H9 (cell line): ENCODE results near the gene PARP16. TPM values are rescaled to one million over a fixed set of nuclear protein-coding genes. Genes with fewer than 3 reads are reported as not detected.

ENCODE experiments used
- DNase-seq: peaks from one replicate; pipeline ENCODE4 v3.0.0-alpha.2; 2017
- H2AFZ ChIP-seq: one replicate; pipeline ENCODE4 v1.6.1; 2013; ENCODE audit warnings: mild to moderate bottlenecking, low read length, control low read depth, moderate library complexity
- H2AK5ac ChIP-seq: 2 replicates; pipeline ENCODE4 v1.6.1; 2013; ENCODE audit warnings: low read length, control low read depth, mixed read lengths; ENCODE audit not compliant: insufficient read length
- H2BK120ac ChIP-seq: one replicate; pipeline ENCODE4 v1.6.1; 2013; ENCODE audit warnings: low read depth, mild to moderate bottlenecking, low read length, control low read depth, inconsistent platforms; ENCODE audit not compliant: poor library complexity, severe bottlenecking
- H2BK12ac ChIP-seq: 2 replicates; pipeline ENCODE4 v1.6.1; 2013; ENCODE audit warnings: low read length, control low read depth, mixed read lengths, low read depth; ENCODE audit not compliant: insufficient read length
- H2BK15ac ChIP-seq: 2 replicates; pipeline ENCODE4 v1.6.1; 2013; ENCODE audit warnings: low read depth, low read length, control low read depth
- H2BK20ac ChIP-seq: one replicate; pipeline ENCODE4 v1.6.1; 2013; ENCODE audit warnings: low read depth, mild to moderate bottlenecking, low read length, control low read depth, inconsistent platforms; ENCODE audit not compliant: poor library complexity, severe bottlenecking
- H2BK5ac ChIP-seq: 2 replicates; pipeline ENCODE4 v1.6.1; 2013; ENCODE audit warnings: low read length, control low read depth, mixed read lengths; ENCODE audit not compliant: insufficient read length
- H3K14ac ChIP-seq: 2 replicates; pipeline ENCODE4 v1.6.1; 2013; ENCODE audit warnings: low read length, control low read depth; ENCODE audit not compliant: insufficient read depth
- H3K18ac ChIP-seq: 2 replicates; pipeline ENCODE4 v1.6.1; 2013; ENCODE audit warnings: low read depth, mild to moderate bottlenecking, mixed read lengths, low read length, control low read depth; ENCODE audit not compliant: insufficient read length
- H3K23ac ChIP-seq: 2 replicates; pipeline ENCODE4 v1.6.1; 2013; ENCODE audit warnings: low read length, control low read depth, mixed read lengths, low read depth; ENCODE audit not compliant: insufficient read length
- H3K23me2 ChIP-seq: 2 replicates; pipeline ENCODE4 v1.6.1; 2013; ENCODE audit warnings: low read depth, mild to moderate bottlenecking, mixed read lengths, low read length, control low read depth; ENCODE audit not compliant: insufficient read length, poor library complexity, severe bottlenecking
- H3K27ac ChIP-seq: 2 replicates; pipeline ENCODE4 v1.5.1; 2013; ENCODE audit warnings: low read length, control low read depth, mixed read lengths, low read depth; ENCODE audit not compliant: insufficient read length
- H3K27me3 ChIP-seq: 2 replicates; pipeline ENCODE4 v1.6.1; 2013; ENCODE audit warnings: low read length, control low read depth, inconsistent platforms; ENCODE audit not compliant: insufficient read depth
- H3K4ac ChIP-seq: 2 replicates; pipeline ENCODE4 v1.6.1; 2013; ENCODE audit warnings: low read depth, mild to moderate bottlenecking, control low read depth, inconsistent platforms, low read length, moderate library complexity
- H3K4me1 ChIP-seq: 2 replicates; pipeline ENCODE4 v1.6.1; 2013; ENCODE audit warnings: low read length, control low read depth, inconsistent platforms; ENCODE audit not compliant: insufficient read depth
- H3K4me2 ChIP-seq: 2 replicates; pipeline ENCODE4 v1.6.1; 2013; ENCODE audit warnings: low read length, control low read depth, mixed read lengths; ENCODE audit not compliant: insufficient read length, insufficient read depth
- H3K56ac ChIP-seq: 2 replicates; pipeline ENCODE4 v1.6.1; 2013; ENCODE audit warnings: low read depth, mild to moderate bottlenecking, mixed read lengths, low read length, control low read depth; ENCODE audit not compliant: insufficient read length
- H3K79me1 ChIP-seq: 2 replicates; pipeline ENCODE4 v1.6.1; 2013; ENCODE audit warnings: low read depth, mild to moderate bottlenecking, moderate library complexity, low read length, control low read depth, inconsistent platforms; ENCODE audit not compliant: insufficient read depth, poor library complexity, severe bottlenecking
- H3K79me2 ChIP-seq: 2 replicates; pipeline ENCODE4 v1.6.1; 2013; ENCODE audit warnings: low read length, control low read depth, inconsistent platforms; ENCODE audit not compliant: insufficient read depth
- H3K9ac ChIP-seq: 2 replicates; pipeline ENCODE4 v1.6.1; 2013; ENCODE audit warnings: low read length, control low read depth, mixed read lengths; ENCODE audit not compliant: insufficient read length; ENCODE audit errors: extremely low read depth
- H3K9me3 ChIP-seq: one replicate; pipeline ENCODE4 v1.6.1; 2013; ENCODE audit warnings: low read depth, low read length, inconsistent platforms; ENCODE audit not compliant: control insufficient read depth
- H3T11ph ChIP-seq: one replicate; pipeline ENCODE4 v1.6.1; 2013; ENCODE audit warnings: mild to moderate bottlenecking, low read length, control low read depth, inconsistent platforms
- H4K20me1 ChIP-seq: one replicate; pipeline ENCODE4 v1.6.1; 2013; ENCODE audit not compliant: control insufficient read depth, insufficient read length, insufficient read depth
- H4K5ac ChIP-seq: 2 replicates; pipeline ENCODE4 v1.6.1; 2013; ENCODE audit warnings: low read depth, mild to moderate bottlenecking, mixed read lengths, low read length, control low read depth; ENCODE audit not compliant: insufficient read length
- H4K8ac ChIP-seq: replicated peaks from 2 replicates; pipeline ENCODE4 v1.6.1; 2013; ENCODE audit warnings: low read length, control low read depth, mixed read lengths, low read depth; ENCODE audit not compliant: insufficient read length
- H4K91ac ChIP-seq: 2 replicates; pipeline ENCODE4 v1.6.1; 2013; ENCODE audit warnings: low read depth, mild to moderate bottlenecking, moderate library complexity, mixed read lengths, low read length, control low read depth; ENCODE audit not compliant: insufficient read length
- H3K27ac Mint-ChIP-seq, 3 experiments: 2 replicates in 2 of 3; 3 replicates in 1 of 3; pipeline ENCODE4 v1.8.0; 2020 to 2021; ENCODE audit warnings: mixed read lengths in 3 of 3, mild to moderate bottlenecking in 1 of 3, moderate library complexity in 1 of 3
- H3K27me3 Mint-ChIP-seq: 2 replicates; pipeline ENCODE4 v1.8.0; 2021; ENCODE audit warnings: low read depth, mild to moderate bottlenecking, moderate library complexity, mixed read lengths
- H3K36me3 Mint-ChIP-seq, 3 experiments: 2 replicates in 2 of 3; 3 replicates in 1 of 3; pipeline ENCODE4 v1.8.0; 2020 to 2021; ENCODE audit warnings: low read depth in 3 of 3, mixed read lengths in 3 of 3; ENCODE audit not compliant: insufficient read depth in 1 of 3
- H3K4me1 Mint-ChIP-seq, 2 experiments: 2 replicates each; pipeline ENCODE4 v1.8.0; 2020; ENCODE audit warnings: mixed read lengths in 2 of 2
- H3K4me3 Mint-ChIP-seq, 2 experiments: 2 replicates in 1 of 2; 3 replicates in 1 of 2; pipeline ENCODE4 v1.8.0; 2020 to 2021; ENCODE audit warnings: mild to moderate bottlenecking in 2 of 2, mixed read lengths in 2 of 2, moderate library complexity in 1 of 2
- H3K9me3 Mint-ChIP-seq, 2 experiments: 2 replicates in 1 of 2; 3 replicates in 1 of 2; pipeline ENCODE4 v1.8.0; 2020; ENCODE audit warnings: mild to moderate bottlenecking in 2 of 2, mixed read lengths in 2 of 2, moderate library complexity in 1 of 2
- WGBS: extraction: QIAGEN DNeasy Blood & Tissue Kit; methylation state at CpG from one replicate; pipeline ENCODE4 v1.1.7; 2013; ENCODE audit warnings: missing lambda C conversion rate, low lambda C conversion rate, mixed read lengths; ENCODE audit not compliant: insufficient read length; ENCODE audit errors: extremely low coverage; 5-methylcytosine and 5-hydroxymethylcytosine counted together
- total RNA-seq: library from RNA; stranded (reverse); gene quantifications from 2 replicates; pipeline ENCODE4 v1.2.1, GENCODE V29; 2021
- TF ChIP-seq, protein P1 (sequence below): fragments of 200-600 bp; sonication (generic); conservative IDR thresholded peaks from 3 replicates; pipeline ENCODE4 v1.8.0; 2021; ENCODE audit warnings: antibody characterized with exemption, mild to moderate bottlenecking

Gene PARP16
- total RNA-seq, 1 experiment from 2014 or later, result 3.9 TPM

DNA sequence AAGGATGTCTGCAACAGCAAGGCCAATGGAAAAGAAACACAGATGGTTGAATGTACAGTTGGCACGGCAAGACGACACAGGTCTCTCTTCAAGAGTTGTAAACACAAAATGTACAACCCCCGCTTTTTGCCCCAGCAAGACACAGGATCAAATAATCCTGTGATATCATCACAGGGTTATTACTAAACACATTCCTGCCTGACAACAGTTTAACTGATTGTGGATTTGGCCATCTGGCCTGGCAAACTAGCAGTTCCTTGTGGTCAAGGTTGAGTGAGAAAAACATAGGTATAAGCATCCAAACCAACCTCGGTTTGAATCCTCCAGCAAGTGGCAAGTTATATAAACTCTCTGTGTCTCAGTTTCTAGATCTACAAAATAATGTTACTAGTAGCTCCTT is 23.4 kb downstream of the PARP16 start:
- Histone ChIP-seq H2AFZ (no peak overlapping the region), H3K4me2 (no peak overlapping the region), H3K79me1 (no peaks in the 10 kb centered on the region), H3K27ac (no peak overlapping the region), H3K79me2 (no peaks in the 10 kb centered on the region), H2BK12ac (no peak overlapping the region), H3K27me3 (no peaks in the 10 kb centered on the region), H3K18ac (no peak overlapping the region), H3K56ac (no peak overlapping the region), H3K23ac (no peak overlapping the region), H3K23me2 (no peaks in the 10 kb centered on the region), H3K14ac (no peak overlapping the region), H3K9me3 (no peaks in the 10 kb centered on the region), H3K9ac (no peak overlapping the region), H4K8ac (no peak overlapping the region), H2BK120ac (no peak overlapping the region), H4K20me1 (no peaks in the 10 kb centered on the region), H3K4me1 (no peaks in the 10 kb centered on the region; the same call in 1 of the 2 replicates), H4K91ac (no peak overlapping the region), H2BK15ac (no peak overlapping the region), H2BK20ac (no peak overlapping the region), H2AK5ac (no peak overlapping the region), H3K4ac (no peak overlapping the region), H2BK5ac (no peak overlapping the region), H3T11ph (no peak overlapping the region), H4K5ac (no peak overlapping the region)
- DNase-seq, result no peak
- Mint-ChIP-seq H3K36me3 (peaks cover 0 to 21% (median 21%) of the 10 kb centered on the region in 3 experiments; a peak in 5 of 7 replicates), H3K27ac (no peak overlapping the region), H3K9me3 (no peaks in the 10 kb centered on the region), H3K4me3 (no peak overlapping the region), H3K27me3 (no peaks in the 10 kb centered on the region), H3K4me1 (peaks cover 26 to 27% of the 10 kb centered on the region in 2 experiments)
- TF ChIP-seq, protein P1, sequence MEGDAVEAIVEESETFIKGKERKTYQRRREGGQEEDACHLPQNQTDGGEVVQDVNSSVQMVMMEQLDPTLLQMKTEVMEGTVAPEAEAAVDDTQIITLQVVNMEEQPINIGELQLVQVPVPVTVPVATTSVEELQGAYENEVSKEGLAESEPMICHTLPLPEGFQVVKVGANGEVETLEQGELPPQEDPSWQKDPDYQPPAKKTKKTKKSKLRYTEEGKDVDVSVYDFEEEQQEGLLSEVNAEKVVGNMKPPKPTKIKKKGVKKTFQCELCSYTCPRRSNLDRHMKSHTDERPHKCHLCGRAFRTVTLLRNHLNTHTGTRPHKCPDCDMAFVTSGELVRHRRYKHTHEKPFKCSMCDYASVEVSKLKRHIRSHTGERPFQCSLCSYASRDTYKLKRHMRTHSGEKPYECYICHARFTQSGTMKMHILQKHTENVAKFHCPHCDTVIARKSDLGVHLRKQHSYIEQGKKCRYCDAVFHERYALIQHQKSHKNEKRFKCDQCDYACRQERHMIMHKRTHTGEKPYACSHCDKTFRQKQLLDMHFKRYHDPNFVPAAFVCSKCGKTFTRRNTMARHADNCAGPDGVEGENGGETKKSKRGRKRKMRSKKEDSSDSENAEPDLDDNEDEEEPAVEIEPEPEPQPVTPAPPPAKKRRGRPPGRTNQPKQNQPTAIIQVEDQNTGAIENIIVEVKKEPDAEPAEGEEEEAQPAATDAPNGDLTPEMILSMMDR, result no peak
- WGBS, result no CpG with 5 or more reads among the region's 4 CpGs
